ENCODE data around the gene RNASEH2B. TPM values are rescaled to one million over a fixed set of nuclear protein-coding genes. Genes with fewer than 3 reads are reported as not detected.
A peak's percentile ranks its signal among the peaks of the same experiment; 100 is the strongest.

RNASEH2B gene
- total RNA-seq, 2 experiments from 2014 or later, result 225 to 322 TPM

DNA sequence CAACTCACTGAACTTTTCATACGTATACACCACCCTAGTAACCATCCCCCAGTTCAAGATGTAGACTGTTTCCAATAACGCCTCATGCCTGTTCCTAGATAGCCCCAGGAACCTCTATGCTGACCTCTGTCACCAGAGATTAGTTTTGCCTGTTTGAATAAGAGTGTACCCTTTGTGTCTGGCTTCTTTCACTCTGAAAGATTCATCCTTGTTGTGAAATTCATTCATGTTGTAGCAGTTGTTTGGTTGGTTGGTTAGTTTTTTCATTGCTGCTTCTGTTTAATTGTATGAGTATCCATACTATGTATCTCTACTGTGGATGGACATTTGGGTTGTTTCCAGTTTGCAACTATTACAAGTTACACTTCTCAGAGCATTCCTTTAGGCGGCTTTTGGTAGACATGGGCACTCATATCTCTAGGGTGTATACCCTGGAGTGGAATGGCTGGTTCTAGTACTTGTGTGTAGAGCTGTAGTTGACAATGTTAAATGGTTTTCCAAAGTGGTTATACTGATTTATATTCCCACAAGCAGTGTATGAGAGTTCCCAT is 1.6 kb downstream of the RNASEH2B start:
- Histone ChIP-seq H3K79me2 (ENCODE audit: insufficient read depth, low read depth, low read length) (peaks cover 75% of the 10 kb centered on the region), H3K4me3 (ENCODE audit: low read depth, low read length, poor library complexity, severe bottlenecking) (peak overlapping the region; percentile 99), H3K36me3 (ENCODE audit: insufficient read depth, low read length) (0 out of 2 replicates have a peak, but pooled peaks cover 4% of the 10 kb centered on the region), H3K9me3 (ENCODE audit: low read length) (no peaks in the 10 kb centered on the region), H3K4me2 (ENCODE audit: low read length) (peak overlapping the region; percentile 84), H2AFZ (ENCODE audit: low read length) (no peak overlapping the region), H3K27ac (ENCODE audit: low read depth, low read length, poor library complexity, severe bottlenecking) (peak overlapping the region; percentile 89), H4K20me1 (ENCODE audit: insufficient read depth, low read length) (peaks cover 16% of the 10 kb centered on the region; the same call in 1 of the 2 replicates), H3K4me1 (ENCODE audit: insufficient read depth, low read length, poor library complexity, severe bottlenecking) (peaks cover 68% of the 10 kb centered on the region), H3K9me2 (ENCODE audit: insufficient read depth, low read length) (no peaks in the 10 kb centered on the region)
- CTCF ChIA-PET (ENCODE audit: unreplicated experiment), result interaction anchor here (0.9 to 2.1 kb wide), 9 partner anchors 17 to 914 kb away, joined by 3 to 17 read pairs (median 7); partner anchors contain the start of gene TRIM13
- peak; percentile 68 for DNase-seq (ENCODE audit: low spot score)
- TF ChIP-seq EZH2phosphoT487 (IDR thresholded peaks at IDR 0.05; ENCODE audit: borderline replicate concordance, low read depth, low read length), result no peak
- TF ChIP-seq, protein P1, sequence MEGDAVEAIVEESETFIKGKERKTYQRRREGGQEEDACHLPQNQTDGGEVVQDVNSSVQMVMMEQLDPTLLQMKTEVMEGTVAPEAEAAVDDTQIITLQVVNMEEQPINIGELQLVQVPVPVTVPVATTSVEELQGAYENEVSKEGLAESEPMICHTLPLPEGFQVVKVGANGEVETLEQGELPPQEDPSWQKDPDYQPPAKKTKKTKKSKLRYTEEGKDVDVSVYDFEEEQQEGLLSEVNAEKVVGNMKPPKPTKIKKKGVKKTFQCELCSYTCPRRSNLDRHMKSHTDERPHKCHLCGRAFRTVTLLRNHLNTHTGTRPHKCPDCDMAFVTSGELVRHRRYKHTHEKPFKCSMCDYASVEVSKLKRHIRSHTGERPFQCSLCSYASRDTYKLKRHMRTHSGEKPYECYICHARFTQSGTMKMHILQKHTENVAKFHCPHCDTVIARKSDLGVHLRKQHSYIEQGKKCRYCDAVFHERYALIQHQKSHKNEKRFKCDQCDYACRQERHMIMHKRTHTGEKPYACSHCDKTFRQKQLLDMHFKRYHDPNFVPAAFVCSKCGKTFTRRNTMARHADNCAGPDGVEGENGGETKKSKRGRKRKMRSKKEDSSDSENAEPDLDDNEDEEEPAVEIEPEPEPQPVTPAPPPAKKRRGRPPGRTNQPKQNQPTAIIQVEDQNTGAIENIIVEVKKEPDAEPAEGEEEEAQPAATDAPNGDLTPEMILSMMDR (conservative IDR thresholded peaks at IDR 0.05; ENCODE audit: low read length), result peak; percentile 16; the same call in 1 of the 2 replicates
- POLR2A ChIA-PET, result interaction anchor here (0.5 to 8.0 kb wide), 26 partner anchors 8 to 973 kb away, joined by 3 to 226 read pairs (median 5); no protein-coding TSS in a partner anchor
- intact Hi-C loops (cut with micrococcal nuclease; ENCODE audit: unreplicated experiment), result loop anchor here (1.0 to 5.0 kb wide), 5 partner anchors 384 to 935 kb away; partner anchors contain the start of gene TRIM13
- BruUV-seq (replicated peaks), result no TSS peak

DNA sequence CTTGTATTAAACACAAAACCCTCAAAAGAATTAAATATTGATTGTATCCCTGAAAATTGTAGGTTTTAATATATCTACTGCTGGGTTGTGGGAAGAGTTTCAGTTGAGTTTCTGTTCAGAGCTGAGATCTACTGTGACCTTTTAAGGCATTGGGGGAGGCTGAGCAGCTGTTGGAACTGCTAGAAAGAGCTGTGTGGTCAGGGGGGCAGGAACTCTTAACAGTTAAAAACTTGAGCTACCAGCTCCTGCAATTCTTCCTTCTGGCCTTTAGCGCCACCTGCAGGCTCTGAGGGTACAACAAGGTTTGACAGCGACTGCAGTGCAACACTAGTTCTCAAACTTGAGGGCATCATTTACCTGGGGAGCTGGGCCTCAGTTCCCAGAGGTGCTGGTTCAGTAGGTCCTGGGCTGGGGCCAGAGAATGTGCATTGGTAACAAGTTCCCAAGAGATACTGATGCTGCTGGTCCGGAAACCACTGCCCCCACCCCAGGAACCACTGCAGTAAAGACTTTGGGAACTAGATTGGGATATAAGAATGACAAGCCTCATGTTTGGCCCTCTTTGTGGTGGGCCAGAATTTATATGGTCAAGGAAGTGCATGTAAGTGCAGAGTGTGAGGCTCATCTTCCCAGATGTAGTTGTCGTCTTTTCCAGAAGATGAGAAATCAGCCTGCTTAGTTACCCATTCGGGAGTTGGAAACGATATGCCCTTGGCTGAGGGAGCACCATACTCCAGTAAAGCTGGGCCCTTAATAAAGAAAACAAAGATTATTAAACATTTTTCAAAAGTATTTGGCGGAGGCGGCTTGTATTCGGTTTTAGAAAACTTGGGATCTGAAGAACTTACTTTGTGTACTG is 2.6 kb downstream of the RNASEH2B start:
- H4K20me1 ChIP-seq (ENCODE audit: insufficient read depth, low read length), result peaks cover 19% of the 10 kb centered on the region; the same call in 1 of the 2 replicates
- peaks cover 77% of the 10 kb centered on the region for H3K4me1 ChIP-seq (ENCODE audit: insufficient read depth, low read length, poor library complexity, severe bottlenecking)
- POLR2A ChIA-PET, result interaction anchor here (0.6 to 8.0 kb wide), 28 partner anchors 9 to 974 kb away, joined by 3 to 226 read pairs (median 5); no protein-coding TSS in a partner anchor
- H3K4me3 ChIP-seq (ENCODE audit: low read depth, low read length, poor library complexity, severe bottlenecking), result peak overlapping the region; percentile 99
- H3K9me3 ChIP-seq (ENCODE audit: low read length), result no peaks in the 10 kb centered on the region
- TF ChIP-seq, protein P1 (conservative IDR thresholded peaks at IDR 0.05; ENCODE audit: low read length), result peak; percentile 96
- TF ChIP-seq EZH2phosphoT487 (IDR thresholded peaks at IDR 0.05; ENCODE audit: borderline replicate concordance, low read depth, low read length), result no peak
- H3K9me2 ChIP-seq (ENCODE audit: insufficient read depth, low read length), result no peaks in the 10 kb centered on the region
- no peak overlapping the region for H2AFZ ChIP-seq (ENCODE audit: low read length)
- H3K36me3 ChIP-seq (ENCODE audit: insufficient read depth, low read length), result peaks cover 4% of the 10 kb centered on the region; the same call in 1 of the 2 replicates
- CTCF ChIA-PET (ENCODE audit: unreplicated experiment), result interaction anchor here (0.9 to 2.1 kb wide), 9 partner anchors 18 to 915 kb away, joined by 3 to 17 read pairs (median 7); partner anchors contain the start of gene TRIM13
- peaks cover 85% of the 10 kb centered on the region for H3K79me2 ChIP-seq (ENCODE audit: insufficient read depth, low read depth, low read length)
- no TSS peak for BruUV-seq (replicated peaks)
- intact Hi-C loops (cut with micrococcal nuclease; ENCODE audit: unreplicated experiment), result loop anchor here (1.0 to 5.0 kb wide), 13 partner anchors 19 to 975 kb away; partner anchors contain the start of genes SPRYD7 and TRIM13
- peak; percentile 98 for DNase-seq (ENCODE audit: low spot score)
- peak overlapping the region; percentile 84 for H3K4me2 ChIP-seq (ENCODE audit: low read length)
- H3K27ac ChIP-seq (ENCODE audit: low read depth, low read length, poor library complexity, severe bottlenecking), result peak overlapping the region; percentile 89
